IPS-18a (cell line): ENCODE data around the gene IQGAP1.

Experiments used
- H3K27ac ChIP-seq: one replicate; pipeline ENCODE4 v1.5.1; 2013; ENCODE audit warnings: low read length
- H3K27me3 ChIP-seq: one replicate; pipeline ENCODE4 v1.6.1; 2013; ENCODE audit warnings: mild to moderate bottlenecking, low read length; ENCODE audit not compliant: control insufficient read depth, insufficient read depth
- H3K36me3 ChIP-seq: one replicate; pipeline ENCODE4 v1.6.1; 2013; ENCODE audit warnings: low read depth, low read length; ENCODE audit not compliant: control insufficient read depth
- H3K4me1 ChIP-seq: one replicate; pipeline ENCODE4 v1.6.1; 2013; ENCODE audit warnings: low read depth, low read length; ENCODE audit not compliant: control insufficient read depth
- H3K4me3 ChIP-seq: one replicate; pipeline ENCODE4 v1.5.1; 2013; ENCODE audit warnings: low read length
- H3K9ac ChIP-seq: one replicate; pipeline ENCODE4 v1.6.1; 2013; ENCODE audit warnings: mild to moderate bottlenecking, low read length, moderate library complexity
- H3K9me3 ChIP-seq: one replicate; pipeline ENCODE4 v1.6.1; 2013; ENCODE audit warnings: low read depth, low read length; ENCODE audit not compliant: control insufficient read depth

The IQGAP1 gene

GRCh38 chr15:90425726-90426346 lies 37.8 kb downstream of the IQGAP1 start:
- Histone ChIP-seq H3K9ac (no peak overlapping the region), H3K4me3 (no peak overlapping the region), H3K36me3 (peaks cover 9% of the 10 kb centered on the region), H3K27me3 (no peaks in the 10 kb centered on the region), H3K9me3 (no peaks in the 10 kb centered on the region), H3K4me1 (peaks cover 7% of the 10 kb centered on the region), H3K27ac (no peak overlapping the region)

DNA sequence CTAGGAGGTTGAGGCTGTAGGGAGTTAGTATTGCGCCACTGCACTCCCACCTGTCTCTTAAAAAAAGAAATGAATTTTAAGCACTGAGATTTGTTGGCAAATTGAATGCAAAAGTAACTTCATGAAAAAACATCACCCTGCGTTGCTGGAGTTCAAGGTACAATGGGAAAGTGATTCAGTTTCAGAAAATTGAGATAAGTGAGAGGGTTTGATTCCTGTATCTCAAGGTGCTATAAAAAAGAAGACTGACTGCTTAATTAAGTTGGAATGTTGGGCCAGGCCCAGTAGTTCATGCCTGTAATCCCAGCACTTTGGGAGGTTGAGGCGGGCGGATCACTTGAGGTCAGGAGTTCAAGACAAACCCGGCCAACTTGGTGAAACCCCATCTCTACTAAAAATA lies 39.1 kb downstream of the IQGAP1 start:
- no peak overlapping the region for H3K27ac ChIP-seq

GRCh38 chr15:90432253-90432652 lies 44.2 kb downstream of the IQGAP1 start:
- Histone ChIP-seq H3K4me3 (no peak overlapping the region), H3K9ac (no peak overlapping the region), H3K27ac (no peak overlapping the region), H3K4me1 (no peaks in the 10 kb centered on the region), H3K36me3 (peaks cover 16% of the 10 kb centered on the region), H3K27me3 (no peaks in the 10 kb centered on the region), H3K9me3 (no peaks in the 10 kb centered on the region)

More for the DNA sequence above, 39.1 kb downstream of the IQGAP1 start:
- Histone ChIP-seq H3K9me3 (no peaks in the 10 kb centered on the region), H3K36me3 (peaks cover 9% of the 10 kb centered on the region), H3K27me3 (no peaks in the 10 kb centered on the region), H3K9ac (no peak overlapping the region), H3K4me1 (peaks cover 7% of the 10 kb centered on the region), H3K4me3 (no peak overlapping the region)

- H3K9me3 ChIP-seq: no peaks in the 10 kb centered on the region
- no peak overlapping the region for H3K27ac ChIP-seq
- H3K4me3 ChIP-seq: no peak overlapping the region
- no peaks in the 10 kb centered on the region for H3K4me1 ChIP-seq
- H3K9ac ChIP-seq: no peak overlapping the region
- peaks cover 7% of the 10 kb centered on the region for H3K36me3 ChIP-seq
- H3K27me3 ChIP-seq: no peaks in the 10 kb centered on the region
These were observed 47.8 kb downstream of the IQGAP1 start for GRCh38 chr15:90435652-90436337.

GRCh38 chr15:90436952-90437351 lies 48.9 kb downstream of the IQGAP1 start:
- no peaks in the 10 kb centered on the region for H3K9me3 ChIP-seq
- no peak overlapping the region for H3K4me3 ChIP-seq
- no peaks in the 10 kb centered on the region for H3K27me3 ChIP-seq
- H3K4me1 ChIP-seq: no peaks in the 10 kb centered on the region
- no peak overlapping the region for H3K9ac ChIP-seq
- H3K36me3 ChIP-seq: peaks cover 7% of the 10 kb centered on the region
- H3K27ac ChIP-seq: no peak overlapping the region

DNA sequence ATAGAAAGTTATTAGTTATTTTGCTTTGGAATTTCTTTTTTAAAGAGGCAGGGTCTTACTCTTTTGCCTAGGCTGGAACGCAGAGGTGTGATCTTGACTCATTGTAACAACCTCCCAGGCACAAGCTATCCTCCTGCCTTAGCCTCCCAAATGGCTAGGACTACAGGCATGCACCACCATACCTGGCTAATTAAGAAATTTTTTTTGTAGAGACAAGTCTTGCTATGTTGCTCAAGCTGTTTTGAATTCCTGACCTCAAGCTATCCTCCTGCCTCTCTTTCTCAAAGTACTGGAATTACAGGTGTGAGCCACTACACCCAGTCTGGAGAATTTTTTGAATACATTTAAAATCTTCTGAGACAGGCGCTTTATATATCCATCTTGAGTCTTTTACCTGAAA lies 49.5 kb downstream of the IQGAP1 start:
- Histone ChIP-seq H3K27ac (no peak overlapping the region), H3K27me3 (no peaks in the 10 kb centered on the region), H3K36me3 (peaks cover 7% of the 10 kb centered on the region), H3K4me3 (no peak overlapping the region), H3K9me3 (no peaks in the 10 kb centered on the region), H3K9ac (no peak overlapping the region), H3K4me1 (no peaks in the 10 kb centered on the region)

DNA sequence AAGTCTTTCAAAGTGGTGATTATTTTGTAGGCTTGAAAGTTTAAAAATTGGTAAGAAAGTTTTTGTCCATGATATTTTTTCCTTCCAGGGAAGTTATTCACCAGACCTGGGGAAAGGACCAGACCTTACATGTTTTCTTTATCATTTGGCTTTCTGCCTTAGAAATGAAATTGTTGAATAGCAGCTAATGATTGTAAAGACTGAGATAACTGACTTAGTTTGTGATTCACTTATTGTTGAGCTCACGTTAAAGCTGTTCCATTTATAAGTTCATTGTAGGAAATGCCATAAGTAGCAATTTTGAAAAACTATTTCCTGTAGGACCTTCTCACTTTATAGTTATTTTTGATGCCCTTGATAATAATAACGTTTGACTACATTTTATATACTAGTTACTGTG lies 51.9 kb downstream of the IQGAP1 start:
- Histone ChIP-seq H3K27me3 (no peaks in the 10 kb centered on the region), H3K4me1 (no peaks in the 10 kb centered on the region), H3K9ac (no peak overlapping the region), H3K36me3 (peaks cover 7% of the 10 kb centered on the region), H3K27ac (no peak overlapping the region), H3K4me3 (no peak overlapping the region), H3K9me3 (no peaks in the 10 kb centered on the region)

- Histone ChIP-seq H3K9me3 (no peaks in the 10 kb centered on the region), H3K4me3 (no peak overlapping the region), H3K36me3 (peaks cover 7% of the 10 kb centered on the region), H3K4me1 (no peaks in the 10 kb centered on the region), H3K27ac (no peak overlapping the region), H3K27me3 (no peaks in the 10 kb centered on the region), H3K9ac (no peak overlapping the region)
These were observed 53.0 kb downstream of the IQGAP1 start for GRCh38 chr15:90441027-90441426.

- Histone ChIP-seq H3K27ac (no peak overlapping the region), H3K9me3 (no peaks in the 10 kb centered on the region), H3K4me3 (no peak overlapping the region), H3K4me1 (no peaks in the 10 kb centered on the region), H3K9ac (no peak overlapping the region), H3K27me3 (no peaks in the 10 kb centered on the region), H3K36me3 (peaks cover 7% of the 10 kb centered on the region)
These were observed 54.4 kb downstream of the IQGAP1 start for GRCh38 chr15:90442423-90442822.

DNA sequence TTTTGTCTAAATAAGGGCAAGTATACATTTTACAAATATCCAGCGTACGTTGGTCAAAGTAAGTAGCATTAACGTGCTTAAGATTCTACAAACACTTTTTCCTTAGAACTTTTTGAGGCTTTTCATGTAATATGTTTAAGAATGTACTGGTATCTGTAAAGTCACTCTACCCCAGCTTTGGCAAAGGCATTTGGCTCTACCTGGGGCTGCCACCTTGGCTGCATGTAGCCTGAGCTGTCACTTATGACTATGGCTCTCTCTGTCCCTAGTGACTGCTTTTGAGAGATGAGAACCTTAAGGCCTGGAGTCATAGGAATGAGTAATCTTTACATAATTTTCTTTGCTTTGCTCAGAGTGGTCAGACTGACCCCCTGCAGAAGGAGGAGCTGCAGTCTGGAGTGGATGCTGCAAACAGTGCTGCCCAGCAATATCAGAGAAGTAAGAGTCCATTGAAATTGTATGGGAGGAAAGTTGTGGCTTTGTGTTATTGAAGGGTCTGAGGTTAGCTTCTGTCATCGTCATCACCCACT lies 61.2 kb downstream of the IQGAP1 start:
- no peak overlapping the region for H3K27ac ChIP-seq
- no peak overlapping the region for H3K9ac ChIP-seq
- no peak overlapping the region for H3K4me3 ChIP-seq
- peaks cover 11% of the 10 kb centered on the region for H3K4me1 ChIP-seq
- H3K27me3 ChIP-seq: no peaks in the 10 kb centered on the region
- H3K36me3 ChIP-seq: peaks cover 23% of the 10 kb centered on the region
- H3K9me3 ChIP-seq: no peaks in the 10 kb centered on the region

DNA sequence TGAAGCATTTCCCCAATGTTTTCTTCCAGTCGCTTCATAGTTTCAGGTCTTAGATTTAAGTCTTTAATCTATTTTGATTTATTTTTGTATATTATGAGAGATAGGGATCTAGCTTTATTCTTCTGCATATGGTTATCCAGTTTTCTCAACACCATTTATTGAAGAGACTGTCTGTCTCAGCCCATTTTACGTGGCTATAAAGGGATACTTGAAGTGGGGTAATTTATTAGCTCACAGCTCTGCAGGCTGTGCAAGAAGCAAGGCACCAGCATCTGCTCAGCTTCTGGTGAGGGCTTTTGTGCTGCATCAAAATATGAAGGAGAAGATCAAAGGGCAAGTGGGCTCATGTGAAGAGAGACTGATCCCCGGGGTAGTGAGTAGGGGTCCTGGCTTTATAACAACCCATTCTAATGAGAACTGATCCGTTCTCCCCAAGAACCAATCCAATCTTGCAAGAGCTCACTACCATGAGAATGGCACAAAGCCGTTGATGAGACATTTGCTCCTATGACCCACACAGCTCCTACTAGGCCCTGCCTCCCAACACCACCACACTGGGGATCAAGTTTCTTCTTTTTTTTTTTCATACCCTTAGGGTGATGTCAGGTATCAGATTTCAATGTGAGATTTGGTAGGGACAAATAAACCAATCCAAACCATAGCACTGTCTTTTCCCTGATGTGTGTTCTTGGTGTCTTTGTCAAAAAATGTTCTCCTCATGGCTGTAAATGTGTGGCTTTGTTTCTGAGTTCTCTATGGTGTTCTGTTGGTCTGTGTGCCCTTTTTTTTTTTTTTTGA lies 63.2 kb downstream of the IQGAP1 start:
- Histone ChIP-seq H3K27me3 (no peaks in the 10 kb centered on the region), H3K4me3 (no peak overlapping the region), H3K9me3 (no peaks in the 10 kb centered on the region), H3K27ac (peak overlapping the region; percentile 43), H3K9ac (no peak overlapping the region), H3K36me3 (peaks cover 39% of the 10 kb centered on the region), H3K4me1 (peaks cover 11% of the 10 kb centered on the region)
